Natural killer cell (primary cell): ENCODE measurements around the gene ARL6IP6. TPM values are rescaled to one million over a fixed set of nuclear protein-coding genes. Genes with fewer than 3 reads are reported as not detected.
"Not testable (repeated sequence)": the region's sequence is repeated elsewhere in the genome, so short reads cannot be mapped to it uniquely, and the experiment has no call there.

Experiments
- ATAC-seq, 3 donors: fragments of 150-1000 bp in 2 of 3; fragments of 200-7000 bp in 1 of 3; cut with Tn5 transposase; 1 replicate in 1 of 3; 2 replicates in 2 of 3; pipeline ENCODE4 v1.10.0; 2021; ENCODE audit warnings: mild to moderate bottlenecking in 2 of 3, moderate library complexity in 2 of 3
- DNase-seq, 2 donors: peaks; one replicate each; pipeline versions ENCODE4 v3.0.0 to v3.0.0-alpha.2; 2013 to 2021; ENCODE audit warnings: mixed read lengths in 1 of 2
- H3K27ac ChIP-seq: one replicate; pipeline ENCODE4 v1.5.1; 2013; ENCODE audit warnings: mild to moderate bottlenecking, low read length
- H3K27me3 ChIP-seq: one replicate; pipeline ENCODE4 v1.6.1; 2013; ENCODE audit warnings: low read length; ENCODE audit not compliant: control insufficient read depth, insufficient read depth
- H3K36me3 ChIP-seq: one replicate; pipeline ENCODE4 v1.6.1; 2013; ENCODE audit warnings: low read length; ENCODE audit not compliant: control insufficient read depth, insufficient read depth
- H3K4me1 ChIP-seq: one replicate; pipeline ENCODE4 v1.6.1; 2013; ENCODE audit warnings: low read length; ENCODE audit not compliant: control insufficient read depth, insufficient read depth
- H3K4me3 ChIP-seq: one replicate; pipeline ENCODE4 v1.5.1; 2013; ENCODE audit warnings: low read length
- H3K9me3 ChIP-seq: one replicate; pipeline ENCODE4 v1.6.1; 2013; ENCODE audit warnings: low read length; ENCODE audit not compliant: control insufficient read depth, insufficient read depth
- H3K27ac Mint-ChIP-seq, 2 donors: one replicate each; pipeline ENCODE4 v1.8.0; 2022; ENCODE audit warnings: mild to moderate bottlenecking in 2 of 2, mixed read lengths in 2 of 2, moderate library complexity in 1 of 2
- H3K27me3 Mint-ChIP-seq, 2 donors: one replicate each; pipeline ENCODE4 v1.8.0; 2022; ENCODE audit warnings: low read depth in 2 of 2, mixed read lengths in 2 of 2
- H3K36me3 Mint-ChIP-seq: one replicate; pipeline ENCODE4 v1.8.0; 2022; ENCODE audit warnings: mixed read lengths
- H3K4me1 Mint-ChIP-seq, 2 donors: one replicate each; pipeline ENCODE4 v1.8.0; 2022; ENCODE audit warnings: mixed read lengths in 2 of 2
- H3K4me3 Mint-ChIP-seq: one replicate; pipeline ENCODE4 v1.8.0; 2022; ENCODE audit warnings: mild to moderate bottlenecking, moderate library complexity, mixed read lengths
- H3K9me3 Mint-ChIP-seq, 2 donors: one replicate each; pipeline ENCODE4 v1.8.0; 2022; ENCODE audit warnings: mixed read lengths in 2 of 2
- WGBS: methylation state at CpG from one replicate; pipeline ENCODE4 v1.1.7; 2013; ENCODE audit warnings: missing lambda C conversion rate; ENCODE audit not compliant: insufficient coverage; 5-methylcytosine and 5-hydroxymethylcytosine counted together
- intact Hi-C: fragments of 100-400 bp; cut with micrococcal nuclease; formaldehyde crosslinking; loops from one replicate; pipeline ENCODE4 v1.14.2; 2022
- total RNA-seq, 4 donors: library from RNA; stranded (reverse); fragments of 120-200 nt in 1 of 4; gene quantifications; one replicate each; pipeline versions ENCODE4 v1.2.3 to v1.2.4, GENCODE V29; 2013 to 2022
- TF ChIP-seq, protein P1 (sequence below): fragments of 200-600 bp; IDR thresholded peaks from one replicate; pipeline ENCODE4 v1.8.0; 2022; ENCODE audit warnings: antibody characterized with exemption

The ARL6IP6 gene
- total RNA-seq, 3 donors from 2014 or later (not counting 1 experiment from before 2014, with no cell fraction given) = 10.0 to 15.0 (median 11.4) TPM

DNA sequence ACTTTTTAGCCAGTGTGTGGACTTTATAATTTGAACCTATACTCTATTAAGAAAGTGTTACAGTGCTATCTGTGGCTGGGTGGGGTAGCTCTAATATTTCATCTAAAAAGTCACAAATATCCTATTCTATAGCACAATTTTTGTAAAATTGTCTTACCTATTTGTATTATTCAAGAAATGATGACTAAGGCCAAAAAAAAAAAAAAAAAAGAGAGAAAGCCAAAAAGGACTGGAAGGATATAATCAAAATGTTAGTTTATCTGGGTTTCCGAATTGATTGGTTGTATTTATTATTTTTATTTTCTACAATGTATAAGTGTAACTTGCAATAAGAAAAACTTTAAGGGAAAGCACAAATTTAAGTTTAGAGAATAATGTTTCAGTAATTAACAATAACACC, 5.5 kb downstream of the ARL6IP6 start:
- no peak for ATAC-seq
- no CpG with 5 or more reads among the region's 1 CpG for WGBS

DNA sequence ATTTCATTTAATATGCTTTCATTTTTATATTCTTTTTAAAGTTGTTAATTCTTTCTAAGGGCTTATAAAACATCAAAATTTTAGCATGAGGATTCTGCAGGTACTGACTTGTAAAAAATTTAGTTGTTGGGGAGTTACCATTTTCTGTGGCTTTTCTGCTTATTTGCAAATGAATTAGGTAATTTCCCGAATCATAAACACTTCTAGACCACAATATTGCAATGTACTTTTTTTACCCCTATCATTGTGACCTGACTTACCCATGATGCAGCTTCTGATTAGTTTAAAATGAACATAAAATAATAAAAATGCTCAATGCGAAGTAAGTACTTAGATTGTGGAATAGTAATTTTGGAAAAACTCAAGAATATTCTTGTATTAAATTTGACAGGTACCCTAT, 11.4 kb downstream of the ARL6IP6 start:
- H3K4me1 Mint-ChIP-seq = peaks cover 23% of the 10 kb centered on the region in 2 donors
- H3K9me3 ChIP-seq = no peaks in the 10 kb centered on the region
- peaks cover 3% of the 10 kb centered on the region for H3K36me3 ChIP-seq
- H3K36me3 Mint-ChIP-seq = no peaks in the 10 kb centered on the region
- TF ChIP-seq, protein P1, sequence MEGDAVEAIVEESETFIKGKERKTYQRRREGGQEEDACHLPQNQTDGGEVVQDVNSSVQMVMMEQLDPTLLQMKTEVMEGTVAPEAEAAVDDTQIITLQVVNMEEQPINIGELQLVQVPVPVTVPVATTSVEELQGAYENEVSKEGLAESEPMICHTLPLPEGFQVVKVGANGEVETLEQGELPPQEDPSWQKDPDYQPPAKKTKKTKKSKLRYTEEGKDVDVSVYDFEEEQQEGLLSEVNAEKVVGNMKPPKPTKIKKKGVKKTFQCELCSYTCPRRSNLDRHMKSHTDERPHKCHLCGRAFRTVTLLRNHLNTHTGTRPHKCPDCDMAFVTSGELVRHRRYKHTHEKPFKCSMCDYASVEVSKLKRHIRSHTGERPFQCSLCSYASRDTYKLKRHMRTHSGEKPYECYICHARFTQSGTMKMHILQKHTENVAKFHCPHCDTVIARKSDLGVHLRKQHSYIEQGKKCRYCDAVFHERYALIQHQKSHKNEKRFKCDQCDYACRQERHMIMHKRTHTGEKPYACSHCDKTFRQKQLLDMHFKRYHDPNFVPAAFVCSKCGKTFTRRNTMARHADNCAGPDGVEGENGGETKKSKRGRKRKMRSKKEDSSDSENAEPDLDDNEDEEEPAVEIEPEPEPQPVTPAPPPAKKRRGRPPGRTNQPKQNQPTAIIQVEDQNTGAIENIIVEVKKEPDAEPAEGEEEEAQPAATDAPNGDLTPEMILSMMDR = no peak
- H3K27ac ChIP-seq = peak overlapping the region; percentile 24
- H3K4me3 Mint-ChIP-seq = peak overlapping the region; percentile 63
- peak overlapping the region; percentile 67 to 87 for H3K27ac Mint-ChIP-seq
- ATAC-seq (peak; percentile 52 to 61 (median 59)), DNase-seq (peak in 1 of 2 donors; percentile 49)
- intact Hi-C loops = loop anchor here (1.0 kb wide), 1 partner anchor 12 kb away; the partner anchor contains the start of gene ARL6IP6
- H3K27me3 ChIP-seq = no peaks in the 10 kb centered on the region
- no peaks in the 10 kb centered on the region for H3K9me3 Mint-ChIP-seq
- no peak overlapping the region for H3K4me3 ChIP-seq
- no CpG with 5 or more reads among the region's 2 CpGs for WGBS
- peaks cover 8% of the 10 kb centered on the region for H3K4me1 ChIP-seq
- H3K27me3 Mint-ChIP-seq = no peaks in the 10 kb centered on the region

More for the DNA sequence above, 5.5 kb downstream of the ARL6IP6 start:
- Mint-ChIP-seq H3K36me3 (no peaks in the 10 kb centered on the region), H3K9me3 (no peaks in the 10 kb centered on the region), H3K27me3 (no peaks in the 10 kb centered on the region), H3K4me3 (no peak overlapping the region), H3K4me1 (peaks cover 26 to 36% of the 10 kb centered on the region in 2 donors), H3K27ac (no peak overlapping the region)
- intact Hi-C loops = no loop called here
- Histone ChIP-seq H3K4me1 (peaks cover 1% of the 10 kb centered on the region), H3K27ac (no peak overlapping the region), H3K36me3 (peaks cover 4% of the 10 kb centered on the region), H3K9me3 (no peaks in the 10 kb centered on the region), H3K27me3 (no peaks in the 10 kb centered on the region), H3K4me3 (no peak overlapping the region)
- no peak for DNase-seq
- TF ChIP-seq, protein P1 = no peak

GRCh38 chr2:152730591-152731333, 12.3 kb downstream of the ARL6IP6 start:
- no peak overlapping the region for H3K4me3 ChIP-seq
- Mint-ChIP-seq H3K36me3 (no peaks in the 10 kb centered on the region), H3K27me3 (no peaks in the 10 kb centered on the region), H3K9me3 (no peaks in the 10 kb centered on the region), H3K4me1 (peaks cover 23% of the 10 kb centered on the region in 2 donors), H3K27ac (peak overlapping the region; percentile 67 to 87), H3K4me3 (peak overlapping the region; percentile 63)
- DNase-seq (peak; percentile 52 to 82), ATAC-seq (peak; percentile 90 to 97 (median 93))
- no peaks in the 10 kb centered on the region for H3K27me3 ChIP-seq
- TF ChIP-seq, protein P1 = no peak
- H3K4me1 ChIP-seq = peaks cover 8% of the 10 kb centered on the region
- intact Hi-C loops = loop anchor here (1.0 kb wide), 1 partner anchor 12 kb away; the partner anchor contains the start of gene ARL6IP6
- peak overlapping the region; percentile 24 for H3K27ac ChIP-seq
- H3K9me3 ChIP-seq = no peaks in the 10 kb centered on the region
- 53% methylated on average over 1 of the region's 1 CpG for WGBS
- H3K36me3 ChIP-seq = peaks cover 7% of the 10 kb centered on the region

- H3K9me3 ChIP-seq, H3K9me3 Mint-ChIP-seq, H3K36me3 Mint-ChIP-seq, H3K27me3 Mint-ChIP-seq, H3K27ac ChIP-seq, H3K27ac Mint-ChIP-seq, DNase-seq, H3K4me1 ChIP-seq, intact Hi-C loops, H3K4me1 Mint-ChIP-seq, H3K27me3 ChIP-seq, H3K4me3 Mint-ChIP-seq, H3K4me3 ChIP-seq, ATAC-seq: not testable (repeated sequence)
- WGBS = 90% methylated on average over 1 of the region's 1 CpG
- H3K36me3 ChIP-seq = peaks cover 20% of the 10 kb centered on the region
Measured at GRCh38 chr2:152737509-152737908, 19.1 kb downstream of the ARL6IP6 start.
